ENCODE data around the gene CPM.
A peak's percentile ranks its signal among the peaks of the same experiment; 100 is the strongest.
"Not testable (repeated sequence)": the region's sequence is repeated elsewhere in the genome, so short reads cannot be mapped to it uniquely, and the experiment has no call there.

CPM gene

DNA sequence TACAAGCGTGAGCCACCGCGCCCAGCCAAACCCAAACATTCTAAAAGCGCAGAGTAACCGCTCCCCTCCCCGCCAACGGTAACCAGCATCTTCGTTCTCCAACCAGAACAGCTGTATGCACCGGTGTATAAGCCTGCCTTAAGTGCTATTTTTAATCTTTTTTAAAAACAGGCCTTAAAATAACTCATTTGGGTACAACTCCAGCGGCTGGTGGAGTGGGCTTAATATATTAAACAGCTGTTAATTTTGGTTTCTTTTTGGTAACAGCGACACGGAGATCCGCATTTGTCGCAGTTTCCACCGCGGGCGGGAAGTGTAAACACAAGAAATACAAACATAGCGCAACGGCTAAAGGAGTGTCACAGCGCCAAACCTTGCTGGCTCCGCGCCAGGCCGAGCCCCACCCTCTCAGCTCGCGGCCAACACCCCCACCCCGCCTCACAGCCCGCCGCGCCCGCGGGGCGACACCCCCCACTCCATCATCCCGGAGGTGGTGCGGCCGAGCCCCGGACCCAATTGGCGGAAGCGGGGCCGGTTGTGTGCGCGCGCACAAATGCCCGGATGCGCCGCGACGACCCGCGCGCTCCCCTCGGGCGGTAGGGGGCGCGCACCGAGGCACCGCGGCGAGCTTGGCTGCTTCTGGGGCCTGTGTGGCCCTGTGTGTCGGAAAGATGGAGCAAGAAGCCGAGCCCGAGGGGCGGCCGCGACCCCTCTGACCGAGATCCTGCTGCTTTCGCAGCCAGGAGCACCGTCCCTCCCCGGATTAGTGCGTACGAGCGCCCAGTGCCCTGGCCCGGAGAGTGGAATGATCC, 125.2 kb downstream of the CPM start, which contains the start of gene MDM2:
TSS of gene MDM2 (plus strand) at position 602 of the 812 bp plus-strand sequence. CDS start 301 bp downstream, outside the sequence.
- TF ChIP-seq, protein P1, sequence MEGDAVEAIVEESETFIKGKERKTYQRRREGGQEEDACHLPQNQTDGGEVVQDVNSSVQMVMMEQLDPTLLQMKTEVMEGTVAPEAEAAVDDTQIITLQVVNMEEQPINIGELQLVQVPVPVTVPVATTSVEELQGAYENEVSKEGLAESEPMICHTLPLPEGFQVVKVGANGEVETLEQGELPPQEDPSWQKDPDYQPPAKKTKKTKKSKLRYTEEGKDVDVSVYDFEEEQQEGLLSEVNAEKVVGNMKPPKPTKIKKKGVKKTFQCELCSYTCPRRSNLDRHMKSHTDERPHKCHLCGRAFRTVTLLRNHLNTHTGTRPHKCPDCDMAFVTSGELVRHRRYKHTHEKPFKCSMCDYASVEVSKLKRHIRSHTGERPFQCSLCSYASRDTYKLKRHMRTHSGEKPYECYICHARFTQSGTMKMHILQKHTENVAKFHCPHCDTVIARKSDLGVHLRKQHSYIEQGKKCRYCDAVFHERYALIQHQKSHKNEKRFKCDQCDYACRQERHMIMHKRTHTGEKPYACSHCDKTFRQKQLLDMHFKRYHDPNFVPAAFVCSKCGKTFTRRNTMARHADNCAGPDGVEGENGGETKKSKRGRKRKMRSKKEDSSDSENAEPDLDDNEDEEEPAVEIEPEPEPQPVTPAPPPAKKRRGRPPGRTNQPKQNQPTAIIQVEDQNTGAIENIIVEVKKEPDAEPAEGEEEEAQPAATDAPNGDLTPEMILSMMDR (IDR thresholded peaks at IDR 0.05): peak; percentile 89
- H3K27ac ChIP-seq: peak within 1 kb of the TSS; percentile 97 to 98
- peak; percentile 95 for DNase-seq (ENCODE audit: low spot score)
- H3K4me3 ChIP-seq: peak within 1 kb of the TSS; percentile 93

DNA sequence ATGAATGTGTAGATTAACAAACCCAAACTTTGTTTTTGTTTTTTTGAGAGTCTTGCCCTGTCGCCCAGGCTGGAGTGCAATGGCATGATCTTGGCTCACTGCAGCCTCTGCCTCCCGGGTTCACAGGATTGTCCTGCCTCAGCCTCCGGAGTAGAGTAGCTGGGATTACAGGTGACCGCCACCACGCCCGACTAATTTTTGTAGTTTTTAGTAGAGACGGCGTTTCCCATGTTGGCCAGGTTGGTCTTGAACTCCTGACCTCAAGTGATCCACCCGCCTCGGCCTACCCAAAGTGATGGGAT, 125.7 kb downstream of the CPM start:
- DNase-seq (ENCODE audit: low spot score): not testable (repeated sequence)
- H3K4me3 ChIP-seq: peak overlapping the region; percentile 93
- peak overlapping the region; percentile 97 to 98 for H3K27ac ChIP-seq

DNA sequence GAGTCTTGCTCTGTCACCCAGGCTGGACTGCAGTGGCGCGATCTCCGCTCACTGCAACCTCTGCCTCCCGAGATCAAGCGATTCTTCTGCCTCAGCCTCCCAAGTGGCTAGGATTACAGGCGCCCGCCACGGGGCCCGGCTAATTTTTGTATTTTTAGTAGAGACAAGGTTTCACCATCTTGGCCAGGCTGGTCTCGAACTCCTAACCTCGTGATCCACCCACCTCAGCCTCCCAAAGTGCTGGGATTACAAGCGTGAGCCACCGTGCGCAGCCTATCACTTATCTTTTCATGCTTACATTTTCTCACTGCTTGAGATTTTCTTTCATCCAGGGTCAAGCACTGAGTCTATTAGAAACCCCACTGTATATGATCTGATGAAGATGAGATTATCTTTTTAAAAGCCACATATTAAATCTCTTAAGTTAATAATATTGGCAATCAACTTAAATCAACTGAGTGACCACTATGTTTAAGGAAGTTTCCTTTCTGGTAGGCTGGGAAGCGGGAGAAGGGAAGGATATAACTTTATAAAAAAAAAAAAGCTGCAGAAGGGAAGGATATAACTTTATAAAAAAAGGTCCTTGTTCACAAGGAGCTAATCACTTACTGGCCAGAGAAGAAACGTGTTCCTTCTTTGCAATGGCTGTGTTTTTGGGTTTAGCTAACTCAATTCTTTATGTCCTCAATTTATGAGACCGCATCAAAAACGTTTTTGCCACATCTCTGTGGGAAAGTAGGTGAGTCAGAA, 126.3 kb downstream of the CPM start:
- Histone ChIP-seq H3K4me3 (peak overlapping the region; percentile 93), H3K27ac (peak overlapping the region; percentile 97 to 98)
- no peak for DNase-seq (ENCODE audit: low spot score)
- TF ChIP-seq, protein P1 (IDR thresholded peaks at IDR 0.05): no peak

DNA sequence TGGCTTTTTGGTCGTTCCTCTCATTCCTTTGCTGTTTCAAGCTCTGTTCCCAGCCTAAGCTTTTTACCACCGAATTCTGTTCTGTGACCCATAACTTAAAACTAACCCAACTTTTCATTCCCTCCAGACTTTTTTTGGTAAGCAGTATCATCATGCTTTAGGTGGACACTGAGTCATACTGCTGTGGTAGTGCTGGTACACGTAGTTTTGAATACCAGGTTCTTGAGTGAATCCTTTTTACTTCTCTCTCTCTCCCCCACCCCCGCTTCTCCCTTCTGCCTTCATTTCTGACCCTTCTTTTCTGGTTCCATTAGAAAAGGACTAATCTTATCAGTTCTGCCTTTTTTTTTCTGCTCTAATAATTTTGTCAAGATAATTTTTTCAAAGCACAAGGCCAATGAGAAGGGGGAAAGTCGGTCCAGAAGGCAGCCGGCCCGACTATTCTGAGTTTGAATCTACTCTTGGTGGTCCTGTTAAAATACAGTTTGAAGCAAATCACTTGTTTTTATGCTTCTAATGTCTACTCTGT, 127.3 kb downstream of the CPM start:
- Histone ChIP-seq H3K4me3 (no peak overlapping the region), H3K27ac (no peak overlapping the region)
- DNase-seq (ENCODE audit: low spot score): no peak
- TF ChIP-seq, protein P1 (IDR thresholded peaks at IDR 0.05): no peak

DNA sequence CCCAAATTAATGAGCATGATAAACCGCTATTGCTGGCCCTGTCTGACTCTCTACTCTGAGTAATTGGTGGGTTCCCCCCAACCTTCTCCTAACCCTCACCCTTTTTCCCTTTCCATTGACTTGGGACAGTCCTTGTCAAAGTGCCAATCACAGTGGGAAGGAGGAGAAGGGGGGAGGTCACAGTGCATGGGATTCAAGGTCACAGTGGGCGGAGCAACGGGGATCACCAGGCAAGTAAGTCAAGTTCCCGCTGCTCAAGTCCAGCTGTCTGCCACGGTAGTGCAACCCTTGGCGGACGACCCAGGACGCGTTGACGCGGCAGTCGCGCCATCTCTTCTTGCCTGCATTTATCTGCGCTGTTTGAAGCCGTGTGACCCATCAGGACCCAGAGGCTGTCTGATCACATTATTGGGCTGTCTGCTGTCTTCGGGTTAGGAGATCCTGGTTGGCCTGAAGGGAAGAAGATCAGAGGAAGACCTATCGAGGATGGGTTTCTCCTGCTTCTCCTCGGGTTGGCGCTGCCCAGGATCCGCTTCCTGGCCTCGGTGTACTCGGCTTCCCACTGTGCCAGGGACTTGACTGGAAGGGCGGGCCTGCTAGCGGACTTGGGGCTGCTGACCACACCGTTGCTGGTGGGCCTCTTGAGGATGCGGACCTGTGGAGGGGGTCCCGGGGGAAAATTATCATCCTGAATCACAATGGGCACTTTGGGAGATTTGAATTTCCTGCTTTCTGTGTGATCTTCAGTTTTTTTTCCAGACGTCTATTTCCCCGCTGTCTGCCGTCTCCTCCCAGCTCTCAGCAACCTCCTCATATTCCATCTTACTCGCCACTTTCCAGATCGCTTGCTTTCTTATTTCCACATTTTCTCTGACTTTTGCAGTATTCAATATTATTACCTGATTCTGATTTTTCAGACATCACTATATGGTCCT, 128.0 kb downstream of the CPM start:
- Histone ChIP-seq H3K4me3 (no peak overlapping the region), H3K27ac (no peak overlapping the region)
- DNase-seq (ENCODE audit: low spot score): no peak
- TF ChIP-seq, protein P1 (IDR thresholded peaks at IDR 0.05): no peak

DNA sequence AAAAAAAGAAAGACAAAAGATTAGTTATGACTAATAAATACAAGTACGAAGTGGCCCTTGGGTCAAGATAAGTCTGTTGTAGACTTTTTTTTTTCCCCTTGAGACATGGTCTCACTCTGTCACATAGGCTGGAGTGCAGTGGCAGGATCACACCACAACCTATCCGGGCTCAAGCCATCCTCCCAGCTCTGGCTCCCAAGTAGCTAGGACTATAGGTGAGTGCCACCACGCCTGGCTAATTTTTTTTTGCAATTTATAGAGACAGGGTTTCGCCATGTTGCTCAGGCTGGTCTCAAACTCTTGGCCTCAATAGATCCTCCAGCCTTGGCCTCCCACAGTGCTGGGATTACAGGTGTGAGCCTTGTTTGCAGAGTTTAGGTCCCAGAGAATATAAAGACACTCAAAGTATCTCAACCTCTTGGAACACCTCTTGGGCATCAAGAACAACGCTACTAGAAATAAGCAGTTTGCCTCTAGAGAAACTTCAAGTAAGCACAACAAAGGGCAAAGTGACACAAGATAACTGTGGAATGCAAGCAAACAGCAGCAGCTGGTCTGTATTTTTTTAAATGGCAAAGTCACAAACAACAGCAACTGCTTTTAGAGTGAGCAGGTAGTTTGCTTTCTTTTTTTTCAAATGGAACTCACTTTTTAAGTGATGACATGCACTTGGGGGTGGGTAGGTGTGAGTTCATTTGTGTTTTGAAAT, 128.9 kb downstream of the CPM start:
- no peak overlapping the region for H3K27ac ChIP-seq

DNA sequence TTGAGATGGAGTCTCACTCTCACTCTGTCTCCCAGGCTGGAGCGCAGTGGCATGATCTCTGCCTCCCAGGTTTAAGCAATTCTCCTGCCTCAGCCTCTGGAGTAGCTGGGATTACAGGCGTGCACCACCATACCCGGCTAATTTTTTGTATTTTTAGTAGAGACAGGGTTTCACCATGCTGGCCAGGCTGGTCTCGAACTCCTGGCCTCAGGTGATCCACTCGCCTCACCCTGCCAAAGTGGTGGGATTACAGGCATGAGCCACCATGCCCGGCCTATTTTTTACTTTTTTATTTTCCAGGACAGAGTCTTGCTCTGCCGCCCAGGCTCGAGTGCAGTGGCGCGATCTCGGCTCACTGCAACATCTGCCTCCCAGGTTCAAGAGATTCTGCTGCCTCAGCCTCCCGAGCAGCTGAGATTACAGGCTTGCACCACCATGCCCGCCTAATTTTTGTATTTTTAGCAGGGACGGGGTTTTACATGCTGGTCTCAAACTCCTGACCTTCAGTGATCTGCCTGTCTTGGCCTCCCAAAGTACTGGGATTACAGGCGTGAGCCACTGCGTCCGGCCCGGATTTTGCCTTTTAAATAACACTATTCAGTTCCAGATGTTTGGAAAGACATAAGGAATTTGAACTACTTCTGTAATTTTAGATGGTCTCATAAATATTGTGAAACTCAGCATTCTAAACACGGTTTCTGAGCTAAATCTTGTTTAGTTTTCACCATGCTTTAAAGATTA, 129.9 kb downstream of the CPM start:
- not testable (repeated sequence) for H3K4me3 ChIP-seq; H3K27ac ChIP-seq; DNase-seq (ENCODE audit: low spot score)

More for the DNA sequence above, 128.9 kb downstream of the CPM start:
- DNase-seq (ENCODE audit: low spot score): no peak
- no peak overlapping the region for H3K4me3 ChIP-seq
- TF ChIP-seq, protein P1 (IDR thresholded peaks at IDR 0.05): no peak

DNA sequence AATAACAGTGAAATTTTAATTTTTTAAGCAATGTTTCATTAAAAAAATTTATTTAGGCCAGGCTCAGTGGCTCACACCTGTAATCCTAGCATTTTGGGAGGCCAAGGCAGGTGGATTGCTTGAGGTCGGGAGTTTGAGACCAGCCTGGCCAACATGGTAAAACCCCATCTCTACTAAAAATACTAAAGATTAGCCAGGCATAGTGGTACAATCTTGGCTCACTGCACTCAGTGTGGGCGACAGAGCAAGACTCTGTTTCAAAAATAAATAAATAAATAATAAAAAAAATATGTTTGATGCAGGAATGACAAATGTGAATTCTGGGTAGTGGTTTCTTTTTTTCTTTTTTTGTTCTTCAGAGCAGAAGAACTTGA, 130.6 kb downstream of the CPM start:
- not testable (repeated sequence) for DNase-seq (ENCODE audit: low spot score); H3K27ac ChIP-seq; H3K4me3 ChIP-seq
